Naive thymus-derived CD4-positive, alpha-beta T cell (primary cell): ENCODE results near the gene IFNLR1. TPM values are rescaled to one million over a fixed set of nuclear protein-coding genes. Genes with fewer than 3 reads are reported as not detected.

Experiments
- ATAC-seq: fragments of 150-1000 bp; cut with Tn5 transposase; 2 replicates; pipeline ENCODE4 v1.10.0; 2021; ENCODE audit warnings: mild to moderate bottlenecking, moderate library complexity
- CTCF ChIA-PET: fragments of 350-600 bp; sonication (Branson Sonifier 250); formaldehyde crosslinking; loops from one replicate; lab custom pipeline; 2021; ENCODE audit warnings: antibody characterized with exemption; lab: Charles Lee
- POLR2A ChIA-PET: fragments of 350-600 bp; sonication (Branson Sonifier 250); formaldehyde crosslinking; loops from one replicate; lab custom pipeline; 2021; ENCODE audit warnings: antibody characterized with exemption, inconsistent platforms; lab: Charles Lee
- DNase-seq, 9 donors: peaks; one replicate each; pipeline versions ENCODE4 v3.0.0 to v3.0.0-alpha.2; 2020 to 2022; ENCODE audit warnings: mixed read lengths in 1 of 9
- H3K27ac ChIP-seq: one replicate; pipeline ENCODE4 v1.7.0; 2013; ENCODE audit warnings: mild to moderate bottlenecking, low read depth, low read length, moderate library complexity
- H3K27me3 ChIP-seq, 2 donors: one replicate each; pipeline ENCODE4 v1.7.0; 2013; ENCODE audit warnings: low read length in 2 of 2, mild to moderate bottlenecking in 2 of 2, moderate library complexity in 2 of 2; ENCODE audit not compliant: control insufficient read depth in 2 of 2, insufficient read depth in 2 of 2
- H3K36me3 ChIP-seq, 3 experiments: 1 replicate in 2 of 3; 2 replicates in 1 of 3; pipeline ENCODE4 v1.7.0; 2013; ENCODE audit warnings: low read length in 3 of 3, mild to moderate bottlenecking in 3 of 3, moderate library complexity in 1 of 3; ENCODE audit not compliant: insufficient read depth in 3 of 3, control insufficient read depth in 2 of 3
- H3K4me1 ChIP-seq, 2 donors: one replicate each; pipeline ENCODE4 v1.7.0; 2013; ENCODE audit warnings: low read length in 2 of 2, mild to moderate bottlenecking in 2 of 2, moderate library complexity in 1 of 2; ENCODE audit not compliant: control insufficient read depth in 2 of 2, insufficient read depth in 2 of 2
- H3K4me3 ChIP-seq: 2 replicates; pipeline ENCODE4 v1.7.0; 2013; ENCODE audit warnings: mild to moderate bottlenecking, low read length
- H3K9me3 ChIP-seq, 3 experiments: 1 replicate in 2 of 3; 2 replicates in 1 of 3; pipeline ENCODE4 v1.7.0; 2013; ENCODE audit warnings: low read length in 3 of 3; ENCODE audit not compliant: control insufficient read depth in 2 of 3
- H3K27ac Mint-ChIP-seq, 9 donors: one replicate each; pipeline ENCODE4 v1.8.0; 2020 to 2022; ENCODE audit warnings: mixed read lengths in 9 of 9, mild to moderate bottlenecking in 8 of 9, moderate library complexity in 5 of 9, inconsistent platforms in 2 of 9
- H3K27me3 Mint-ChIP-seq, 5 donors: one replicate each; pipeline ENCODE4 v1.8.0; 2021 to 2022; ENCODE audit warnings: mixed read lengths in 5 of 5, mild to moderate bottlenecking in 1 of 5
- H3K36me3 Mint-ChIP-seq, 5 donors: one replicate each; pipeline ENCODE4 v1.8.0; 2020 to 2022; ENCODE audit warnings: mixed read lengths in 5 of 5, mild to moderate bottlenecking in 3 of 5, inconsistent platforms in 1 of 5
- H3K4me1 Mint-ChIP-seq, 7 donors: one replicate each; pipeline ENCODE4 v1.8.0; 2020 to 2022; ENCODE audit warnings: mixed read lengths in 7 of 7, mild to moderate bottlenecking in 3 of 7, inconsistent platforms in 1 of 7
- H3K4me3 Mint-ChIP-seq, 10 donors: one replicate each; pipeline ENCODE4 v1.8.0; 2020 to 2022; ENCODE audit warnings: mild to moderate bottlenecking in 10 of 10, mixed read lengths in 10 of 10, moderate library complexity in 6 of 10, inconsistent platforms in 2 of 10
- H3K9me3 Mint-ChIP-seq, 11 donors: one replicate each; pipeline ENCODE4 v1.8.0; 2020 to 2022; ENCODE audit warnings: mixed read lengths in 11 of 11, mild to moderate bottlenecking in 4 of 11, inconsistent platforms in 1 of 11, moderate library complexity in 1 of 11
- intact Hi-C, 2 donors: fragments of 100-400 bp; cut with micrococcal nuclease; formaldehyde crosslinking; loops; one replicate each; pipeline ENCODE4 v1.15.1; 2023
- polyA plus RNA-seq, 2 donors: library from polyadenylated mRNA; unstranded; fragments of 300-500 nt; fragmentation: Illumina TruSeq; gene quantifications; one replicate each; pipeline ENCODE4 v1.2.3, GENCODE V29; 2021
- total RNA-seq, 6 experiments: library from RNA in 5 of 6; stranded (reverse) in 5 of 6; gene quantifications; 1 replicate in 5 of 6; 2 replicates in 1 of 6; pipeline ENCODE4 v1.2.3 and lab custom pipeline; 2021 to 2026

The IFNLR1 gene
- total and polyA plus RNA-seq, 7 experiments from 2014 or later = 0.08 to 3.9 (median 1.5) TPM

DNA sequence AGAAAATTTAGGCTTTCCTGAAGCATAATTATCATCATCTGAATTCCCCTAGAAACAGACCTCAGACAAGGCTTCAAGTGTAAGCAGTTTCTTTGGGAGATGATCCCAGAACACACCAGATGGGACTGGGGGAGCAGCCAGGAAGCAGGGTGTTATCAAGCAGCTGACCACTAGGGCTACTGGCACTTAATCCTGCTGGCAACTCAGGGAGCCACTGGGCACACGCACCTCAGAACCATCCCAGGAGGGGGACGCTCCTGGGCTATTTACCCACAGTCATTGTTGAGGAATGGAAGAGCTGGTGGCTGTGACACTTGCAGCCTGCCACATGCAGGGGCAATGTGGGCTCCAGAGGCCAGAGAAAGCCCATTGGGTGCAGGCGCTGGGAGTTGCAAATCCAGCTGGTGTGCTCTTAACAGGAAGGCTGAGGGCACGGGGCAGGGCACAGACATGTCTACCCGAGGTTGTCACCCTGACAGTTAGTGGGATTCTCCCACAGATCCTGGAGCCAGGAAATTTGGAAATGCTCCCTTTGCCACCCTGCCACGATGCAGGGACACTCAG, 29.1 kb downstream of the IFNLR1 start:
- Histone ChIP-seq H3K36me3 (no peaks in the 10 kb centered on the region), H3K27ac (no peak overlapping the region), H3K4me1 (no peaks in the 10 kb centered on the region), H3K4me3 (no peak overlapping the region), H3K9me3 (no peaks in the 10 kb centered on the region), H3K27me3 (no peaks in the 10 kb centered on the region)
- DNase-seq (no peak), ATAC-seq (no peak)
- ChIA-PET CTCF (interaction anchor here (2.4 kb wide), 1 partner anchor 8 kb away, joined by 12 read pairs; no protein-coding TSS in a partner anchor), POLR2A (no interaction called here)
- Mint-ChIP-seq H3K27me3 (peaks cover 0 to 10% (median 3%) of the 10 kb centered on the region in 5 donors), H3K9me3 (peaks cover 0 to 2% (median 0%) of the 10 kb centered on the region in 11 donors), H3K36me3 (peaks cover 0 to 3% (median 0%) of the 10 kb centered on the region in 5 donors), H3K4me1 (peaks cover 0 to 7% (median 4%) of the 10 kb centered on the region in 7 donors), H3K27ac (no peak overlapping the region), H3K4me3 (no peak overlapping the region)
- intact Hi-C loops = no loop called here

GRCh38 chr1:24156542-24157260, 30.4 kb downstream of the IFNLR1 start:
- H3K27ac Mint-ChIP-seq = no peak overlapping the region
- Histone ChIP-seq H3K9me3 (no peaks in the 10 kb centered on the region), H3K4me1 (no peaks in the 10 kb centered on the region), H3K27me3 (no peaks in the 10 kb centered on the region), H3K27ac (no peak overlapping the region), H3K36me3 (no peaks in the 10 kb centered on the region), H3K4me3 (no peak overlapping the region)
- H3K4me3 Mint-ChIP-seq = no peak overlapping the region
- peaks cover 0 to 2% (median 0%) of the 10 kb centered on the region in 11 donors for H3K9me3 Mint-ChIP-seq
- ChIA-PET CTCF (no interaction called here), POLR2A (no interaction called here)
- peaks cover 2 to 23% (median 14%) of the 10 kb centered on the region in 5 donors for H3K27me3 Mint-ChIP-seq
- ATAC-seq = no peak
- peaks cover 0 to 1% (median 0%) of the 10 kb centered on the region in 7 donors for H3K4me1 Mint-ChIP-seq
- peaks cover 0 to 3% (median 0%) of the 10 kb centered on the region in 5 donors for H3K36me3 Mint-ChIP-seq
- intact Hi-C loops = no loop called here
- no peak for DNase-seq

- Histone ChIP-seq H3K27me3 (no peaks in the 10 kb centered on the region), H3K4me3 (no peak overlapping the region), H3K36me3 (no peaks in the 10 kb centered on the region), H3K4me1 (peaks cover 4 to 8% of the 10 kb centered on the region in 2 donors), H3K9me3 (no peaks in the 10 kb centered on the region), H3K27ac (no peak overlapping the region)
- Mint-ChIP-seq H3K36me3 (peaks cover 0 to 3% (median 0%) of the 10 kb centered on the region in 5 donors), H3K27ac (no peak overlapping the region), H3K4me1 (peaks cover 10 to 17% (median 13%) of the 10 kb centered on the region in 7 donors), H3K4me3 (no peak overlapping the region), H3K27me3 (peaks cover 17 to 30% (median 29%) of the 10 kb centered on the region in 5 donors), H3K9me3 (peaks cover 0 to 2% (median 0%) of the 10 kb centered on the region in 11 donors)
- CTCF ChIA-PET = no interaction called here
- no peak for ATAC-seq
- intact Hi-C loops = no loop called here
- POLR2A ChIA-PET = no interaction called here
- no peak for DNase-seq
Measured at GRCh38 chr1:24155011-24155782, 31.9 kb downstream of the IFNLR1 start.

GRCh38 chr1:24154215-24154614, 32.9 kb downstream of the IFNLR1 start:
- Mint-ChIP-seq H3K4me1 (peaks cover 10 to 18% (median 14%) of the 10 kb centered on the region in 7 donors), H3K4me3 (no peak overlapping the region), H3K9me3 (no peaks in the 10 kb centered on the region), H3K27ac (no peak overlapping the region), H3K27me3 (peaks cover 23 to 36% (median 30%) of the 10 kb centered on the region in 5 donors), H3K36me3 (peaks cover 0 to 3% (median 0%) of the 10 kb centered on the region in 5 donors)
- Histone ChIP-seq H3K4me1 (peaks cover 4 to 10% of the 10 kb centered on the region in 2 donors), H3K9me3 (no peaks in the 10 kb centered on the region), H3K36me3 (no peaks in the 10 kb centered on the region), H3K4me3 (no peak overlapping the region), H3K27ac (no peak overlapping the region), H3K27me3 (no peaks in the 10 kb centered on the region)
- ATAC-seq (no peak), DNase-seq (no peak)
- POLR2A ChIA-PET = no interaction called here
- intact Hi-C loops = loop anchor here (5.0 kb wide), 2 partner anchors 33 to 172 kb away; partner anchors contain the start of genes IFNLR1 (in 2 of the 2) and SRSF10 (in 1 of the 2)
- CTCF ChIA-PET = interaction anchor here (0.6 kb wide), 1 partner anchor 484 kb away, joined by 3 read pairs; no protein-coding TSS in a partner anchor

DNA sequence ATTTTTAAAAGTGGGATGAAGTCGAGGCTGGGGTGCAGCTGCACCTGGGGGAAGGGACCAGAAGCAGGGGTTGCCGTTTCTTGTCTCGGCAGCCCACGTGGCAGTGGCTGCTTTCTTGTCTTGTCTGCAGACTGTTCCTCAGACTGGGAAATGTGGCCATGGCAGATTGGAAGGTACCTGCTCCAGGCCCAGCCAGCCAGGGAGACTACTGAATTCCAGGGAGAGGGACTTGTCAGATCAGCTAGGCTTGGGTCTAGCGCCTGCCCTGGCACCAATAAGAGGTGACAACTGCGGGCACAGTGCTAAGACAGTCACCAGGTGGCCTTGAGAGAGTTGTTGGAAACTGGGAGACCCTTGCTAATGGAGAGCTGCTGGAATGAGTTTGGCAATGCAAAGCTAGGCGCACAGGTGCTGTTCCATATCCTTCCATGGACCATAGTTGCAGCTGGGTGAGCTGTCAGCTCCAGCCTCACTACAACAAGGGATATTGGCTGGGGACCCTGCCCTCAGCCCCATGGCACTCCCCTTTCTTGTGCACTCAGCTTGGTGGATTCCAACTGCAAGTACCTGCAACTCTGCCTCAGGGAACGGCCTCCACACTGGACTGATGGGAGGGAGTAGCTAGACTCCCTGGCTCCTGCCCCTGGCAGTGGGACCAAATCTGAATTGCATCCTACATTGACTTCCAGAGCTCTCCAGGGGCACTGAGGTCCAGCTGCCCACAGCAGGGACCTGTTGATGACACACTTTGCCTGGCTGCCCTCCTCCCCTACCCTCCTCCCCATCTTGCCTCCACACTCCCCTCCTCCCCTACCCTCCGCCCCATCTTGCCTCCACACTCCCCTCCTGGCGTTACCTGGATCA, 34.2 kb downstream of the IFNLR1 start:
- Mint-ChIP-seq H3K4me3 (no peak overlapping the region), H3K9me3 (no peaks in the 10 kb centered on the region), H3K36me3 (peaks cover 0 to 3% (median 0%) of the 10 kb centered on the region in 5 donors), H3K27ac (no peak overlapping the region), H3K4me1 (peaks cover 10 to 18% (median 14%) of the 10 kb centered on the region in 7 donors), H3K27me3 (peaks cover 23 to 44% (median 36%) of the 10 kb centered on the region in 5 donors)
- ATAC-seq = no peak
- ChIA-PET CTCF (interaction anchor here (1.3 kb wide), 1 partner anchor 238 kb away, joined by 5 read pairs; no protein-coding TSS in a partner anchor), POLR2A (no interaction called here)
- intact Hi-C loops = loop anchor here (5.0 kb wide), 2 partner anchors 34 to 171 kb away; partner anchors contain the start of genes IFNLR1 (in 2 of the 2) and SRSF10 (in 1 of the 2)
- peaks cover 4 to 10% of the 10 kb centered on the region in 2 donors for H3K4me1 ChIP-seq
- no peak overlapping the region for H3K4me3 ChIP-seq
- no peaks in the 10 kb centered on the region for H3K9me3 ChIP-seq
- H3K27me3 ChIP-seq = no peaks in the 10 kb centered on the region
- no peak overlapping the region for H3K27ac ChIP-seq
- H3K36me3 ChIP-seq = no peaks in the 10 kb centered on the region
- DNase-seq = no peak
